A673 (cell line): Measurements from ENCODE around the gene SMIM5.

Source experiments
- CTCF ChIP-seq: fragments of 300-800, 200-600 bp; sonication (generic); conservative IDR thresholded peaks from 2 replicates; pipeline ENCODE4 v1.5.1; 2017; ENCODE audit warnings: low read depth, mild to moderate bottlenecking, antibody characterized with exemption, low read length, moderate library complexity, mixed read lengths
- EZH2 ChIP-seq: fragments of 200-600 bp; sonication (generic); IDR thresholded peaks from 2 replicates; pipeline ENCODE4 v1.6.1; 2017; ENCODE audit warnings: borderline replicate concordance, low read depth, mild to moderate bottlenecking, mixed read lengths, antibody characterized with exemption, low read length; ENCODE audit not compliant: poor library complexity, severe bottlenecking

- TF ChIP-seq CTCF = no peak
- TF ChIP-seq EZH2 = no peak
Observed at GRCh38 chr17:75636381-75637142, 3.3 kb downstream of the SMIM5 start.
